HEK293T (cell line): ENCODE data around the gene CDH8.

ENCODE experiments used
- ARNT ChIP-seq: fragments of 450-650 bp; IDR thresholded peaks from 2 replicates; pipeline ENCODE4 v1.6.1; 2017; ENCODE audit warnings: mild to moderate bottlenecking
- FOXK2 ChIP-seq: fragments of 450-650 bp; IDR thresholded peaks from 2 replicates; pipeline ENCODE4 v1.6.1; 2016; ENCODE audit warnings: mild to moderate bottlenecking
- HDGF ChIP-seq: fragments of 450-650 bp; IDR thresholded peaks from 2 replicates; pipeline ENCODE4 v1.6.1; 2017; ENCODE audit warnings: antibody characterized with exemption, borderline replicate concordance
- SP1 ChIP-seq: fragments of 450-650 bp; IDR thresholded peaks from 2 replicates; pipeline ENCODE4 v1.6.1; 2017

- TF ChIP-seq SP1 = no peak
- no peak for TF ChIP-seq ARNT
- no peak for TF ChIP-seq HDGF
- TF ChIP-seq FOXK2 = no peak
Observed at GRCh38 chr16:61885343-61885742, 150.9 kb downstream of the CDH8 start.
